Panc1 (cell line): ENCODE measurements around the gene DIS3L2. TPM values are rescaled to one million over a fixed set of nuclear protein-coding genes. Genes with fewer than 3 reads are reported as not detected.
A peak's percentile ranks its signal among the peaks of the same experiment; 100 is the strongest.

ENCODE experiments used
- ATAC-seq: fragments of 200-7000 bp; cut with Tn5 transposase; 2 replicates; pipeline ENCODE4 v1.9.1; 2020; ENCODE audit warnings: mild to moderate bottlenecking, moderate library complexity
- BruUV-seq: library from RNA; stranded (reverse); fragments of 400-500 nt; replicated peaks from 2 replicates; lab custom pipeline; 2021; lab: Mats Ljungman, UMichigan
- CTCF ChIA-PET: fragments of 300-600 bp; sonication (Branson Sonifier 250); formaldehyde crosslinking; loops from one replicate; lab custom pipeline; 2022; ENCODE audit warnings: antibody characterized with exemption; lab: Charles Lee
- POLR2A ChIA-PET: fragments of 300-600 bp; sonication (Branson Sonifier 250); formaldehyde crosslinking; loops from one replicate; lab custom pipeline; 2022; ENCODE audit warnings: antibody characterized with exemption; lab: Charles Lee
- DNase-seq: peaks from one replicate; pipeline ENCODE4 v3.0.0-alpha.2; 2010; ENCODE audit warnings: low read depth, low spot score
- H3K27ac ChIP-seq: 2 replicates; pipeline ENCODE4 v1.5.1; 2011; ENCODE audit warnings: mild to moderate bottlenecking, low read length, inconsistent platforms
- H3K27me3 ChIP-seq: fragments of 200-500 bp; sonication (Bioruptor generic); 2 replicates; pipeline ENCODE4 v1.6.0; 2014; ENCODE audit warnings: low read length, inconsistent platforms; ENCODE audit not compliant: control insufficient read depth, insufficient read depth
- H3K36me3 ChIP-seq: fragments of 200-500 bp; sonication (Bioruptor generic); 2 replicates; pipeline ENCODE4 v1.5.1; 2014; ENCODE audit warnings: inconsistent platforms, mild to moderate bottlenecking, low read length, moderate library complexity; ENCODE audit not compliant: control insufficient read depth, insufficient read depth
- H3K4me1 ChIP-seq: 2 replicates; pipeline ENCODE4 v1.5.1; 2011; ENCODE audit warnings: inconsistent platforms, mild to moderate bottlenecking, low read length, moderate library complexity; ENCODE audit not compliant: control insufficient read depth, insufficient read depth
- H3K4me3 ChIP-seq, 2 experiments: 2 replicates each; pipeline ENCODE4 v1.5.1; 2011 to 2012; ENCODE audit warnings: low read depth in 2 of 2, low read length in 2 of 2, mild to moderate bottlenecking in 2 of 2, inconsistent platforms in 1 of 2, moderate library complexity in 1 of 2
- H3K9me3 ChIP-seq: fragments of 200-500 bp; sonication (Bioruptor generic); 2 replicates; pipeline ENCODE4 v1.5.1; 2014; ENCODE audit warnings: low read depth, mild to moderate bottlenecking, inconsistent platforms, low read length, moderate library complexity; ENCODE audit not compliant: control insufficient read depth, insufficient read depth
- POLR2AphosphoS5 ChIP-seq: IDR thresholded peaks from 2 replicates; pipeline ENCODE4 v1.6.1; 2012; ENCODE audit warnings: mild to moderate bottlenecking, low read depth, low read length, moderate library complexity
- REST ChIP-seq, 2 experiments: IDR thresholded peaks; 2 replicates each; pipeline ENCODE4 v1.6.1; 2011 to 2012; ENCODE audit warnings: low read depth in 2 of 2, control low read depth in 1 of 2, low read length in 1 of 2, mild to moderate bottlenecking in 1 of 2, moderate library complexity in 1 of 2; ENCODE audit not compliant: insufficient read depth in 1 of 2
- SIN3A ChIP-seq: IDR thresholded peaks from 2 replicates; pipeline ENCODE4 v1.6.1; 2012; ENCODE audit warnings: low read depth, mild to moderate bottlenecking, low read length, moderate library complexity, borderline replicate concordance; ENCODE audit not compliant: insufficient read depth
- TCF7L2 ChIP-seq: IDR thresholded peaks from 2 replicates; pipeline ENCODE4 v1.6.1; 2011; ENCODE audit warnings: mild to moderate bottlenecking, low read depth, low read length, inconsistent platforms
- in situ Hi-C: cut with HindIII; loops from 2 replicates; pipeline ENCODE4 v1.10.0; 2016; ENCODE audit warnings: low sequenced_read_pairs, low pct_unique_long_range_greater_than_20kb
- intact Hi-C: fragments of 100-400 bp; cut with micrococcal nuclease; formaldehyde crosslinking; loops from one replicate; pipeline ENCODE4 v1.10.0; 2022; ENCODE audit not compliant: unreplicated experiment
- total RNA-seq: library from RNA; stranded (reverse); gene quantifications from one replicate; pipeline ENCODE4 v1.2.1, GENCODE V29; 2021; ENCODE audit not compliant: unreplicated experiment
- TF ChIP-seq, protein P1 (sequence below): fragments of 450-650 bp; IDR thresholded peaks from 2 replicates; pipeline ENCODE4 v1.5.1; 2017; ENCODE audit warnings: mild to moderate bottlenecking

Gene DIS3L2
- total RNA-seq, 1 experiment from 2014 or later: 28.1 TPM

- DNase-seq: no peak
- H3K4me1 ChIP-seq: no peaks in the 10 kb centered on the region
- H3K4me3 ChIP-seq: no peak overlapping the region
- no peaks in the 10 kb centered on the region; the same call in 1 of the 2 replicates for H3K36me3 ChIP-seq
- H3K27me3 ChIP-seq: no peaks in the 10 kb centered on the region
- ATAC-seq: 0 out of 2 replicates have a peak, but pooled peaks have one; percentile 17
- H3K9me3 ChIP-seq: no peaks in the 10 kb centered on the region
- TF ChIP-seq, protein P1, sequence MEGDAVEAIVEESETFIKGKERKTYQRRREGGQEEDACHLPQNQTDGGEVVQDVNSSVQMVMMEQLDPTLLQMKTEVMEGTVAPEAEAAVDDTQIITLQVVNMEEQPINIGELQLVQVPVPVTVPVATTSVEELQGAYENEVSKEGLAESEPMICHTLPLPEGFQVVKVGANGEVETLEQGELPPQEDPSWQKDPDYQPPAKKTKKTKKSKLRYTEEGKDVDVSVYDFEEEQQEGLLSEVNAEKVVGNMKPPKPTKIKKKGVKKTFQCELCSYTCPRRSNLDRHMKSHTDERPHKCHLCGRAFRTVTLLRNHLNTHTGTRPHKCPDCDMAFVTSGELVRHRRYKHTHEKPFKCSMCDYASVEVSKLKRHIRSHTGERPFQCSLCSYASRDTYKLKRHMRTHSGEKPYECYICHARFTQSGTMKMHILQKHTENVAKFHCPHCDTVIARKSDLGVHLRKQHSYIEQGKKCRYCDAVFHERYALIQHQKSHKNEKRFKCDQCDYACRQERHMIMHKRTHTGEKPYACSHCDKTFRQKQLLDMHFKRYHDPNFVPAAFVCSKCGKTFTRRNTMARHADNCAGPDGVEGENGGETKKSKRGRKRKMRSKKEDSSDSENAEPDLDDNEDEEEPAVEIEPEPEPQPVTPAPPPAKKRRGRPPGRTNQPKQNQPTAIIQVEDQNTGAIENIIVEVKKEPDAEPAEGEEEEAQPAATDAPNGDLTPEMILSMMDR: no peak
- no peak for TF ChIP-seq REST (IDR thresholded peaks at IDR 0.05; ENCODE audit: insufficient read depth in 1 of 2, low read depth in 2 of 2, low read length in 1 of 2)
- no peak for TF ChIP-seq POLR2AphosphoS5
- TF ChIP-seq SIN3A: no peak
- TF ChIP-seq TCF7L2: no peak
- BruUV-seq: no TSS peak
- intact Hi-C loops (loop anchor here (5.0 kb wide), 1 partner anchor 215 kb away; the partner anchor contains the start of gene NPPC), in situ Hi-C loops (no loop called here)
- POLR2A ChIA-PET: no interaction called here
- no peak overlapping the region for H3K27ac ChIP-seq
- CTCF ChIA-PET: interaction anchor here (1.0 to 1.4 kb wide), 2 partner anchors 155 to 217 kb away, joined by 4 to 9 read pairs; no protein-coding TSS in a partner anchor
Observed at GRCh38 chr2:232142502-232142901, 181.0 kb downstream of the DIS3L2 start.

DNA sequence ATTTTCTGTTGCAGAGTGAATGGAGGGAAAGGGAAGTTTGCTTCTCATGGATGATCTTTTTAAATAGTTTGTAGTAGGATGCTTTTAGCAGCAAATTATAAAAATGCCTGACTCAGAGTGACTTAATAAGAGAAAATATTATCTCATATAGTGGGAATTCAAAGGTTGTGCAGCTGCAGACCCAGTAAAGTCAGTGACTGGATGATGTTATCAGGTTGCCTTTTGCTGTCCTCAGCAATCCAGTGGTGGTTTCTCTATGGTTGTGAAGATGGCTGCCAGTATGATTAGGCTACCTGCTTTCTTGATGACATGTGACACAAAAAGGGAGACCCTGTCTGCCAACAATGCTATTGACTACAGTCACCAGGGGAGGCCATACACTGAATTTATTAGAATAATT is 184.8 kb downstream of the DIS3L2 start:
- in situ Hi-C loops: no loop called here
- no TSS peak for BruUV-seq
- Histone ChIP-seq H3K9me3 (no peaks in the 10 kb centered on the region), H3K36me3 (no peaks in the 10 kb centered on the region; the same call in 1 of the 2 replicates), H3K27ac (no peak overlapping the region), H3K4me3 (no peak overlapping the region), H3K27me3 (no peaks in the 10 kb centered on the region), H3K4me1 (no peaks in the 10 kb centered on the region)
- intact Hi-C loops: no loop called here
- POLR2A ChIA-PET: no interaction called here
- DNase-seq: no peak
- CTCF ChIA-PET: no interaction called here
- TF ChIP-seq, protein P1: no peak
- TF ChIP-seq POLR2AphosphoS5: no peak
- TF ChIP-seq TCF7L2: no peak
- no peak for TF ChIP-seq SIN3A
- no peak for TF ChIP-seq REST (IDR thresholded peaks at IDR 0.05; ENCODE audit: insufficient read depth in 1 of 2, low read depth in 2 of 2, low read length in 1 of 2)
- no peak for ATAC-seq
